HG02970 (cell line): Measurements from ENCODE around the gene ATP23.

Experiments
- ATAC-seq: cut with Tn5 transposase; IDR thresholded peaks from one replicate; pipeline ENCODE4 v1.9.1; 2021; ENCODE audit warnings: mild to moderate bottlenecking, moderate library complexity, moderate number of reproducible peaks; ENCODE audit not compliant: unreplicated experiment, low FRiP score

Gene ATP23

GRCh38 chr12:57907281-57907680, 34.1 kb upstream of the ATP23 start:
- ATAC-seq = no peak

GRCh38 chr12:57908511-57908910, 32.9 kb upstream of the ATP23 start:
- ATAC-seq = no peak

GRCh38 chr12:57909056-57909455, 32.3 kb upstream of the ATP23 start:
- ATAC-seq = no peak

GRCh38 chr12:57909611-57910010, 31.8 kb upstream of the ATP23 start:
- no peak for ATAC-seq

- ATAC-seq = no peak
These were observed 23.2 kb upstream of the ATP23 start for GRCh38 chr12:57918147-57918546.

- ATAC-seq = no peak
These were observed 14.3 kb upstream of the ATP23 start for GRCh38 chr12:57927086-57927485.

GRCh38 chr12:57929092-57929830, 12.1 kb upstream of the ATP23 start:
- ATAC-seq = no peak

GRCh38 chr12:57934819-57935218, 6.5 kb upstream of the ATP23 start:
- ATAC-seq = no peak

- ATAC-seq = no peak
These were observed 6.0 kb upstream of the ATP23 start for GRCh38 chr12:57935331-57935730.

GRCh38 chr12:57935839-57936512, 5.4 kb upstream of the ATP23 start:
- ATAC-seq = peak; percentile 98

- ATAC-seq = no peak
These were observed 4.9 kb upstream of the ATP23 start for GRCh38 chr12:57936513-57936883.

- no peak for ATAC-seq
These were observed 2.1 kb upstream of the ATP23 start for GRCh38 chr12:57939291-57939690.

- no peak for ATAC-seq
These were observed 1.1 kb upstream of the ATP23 start for GRCh38 chr12:57940052-57940914.

GRCh38 chr12:57940915-57941164, 527 bp upstream of the ATP23 start:
- no peak for ATAC-seq

GRCh38 chr12:57943438-57944080, 2.2 kb downstream of the ATP23 start:
- no peak for ATAC-seq

GRCh38 chr12:57944313-57945023, 3.1 kb downstream of the ATP23 start:
- no peak for ATAC-seq

- no peak for ATAC-seq
These were observed 11.4 kb downstream of the ATP23 start for GRCh38 chr12:57952766-57953165.

- ATAC-seq = no peak
These were observed 13.4 kb downstream of the ATP23 start for GRCh38 chr12:57954768-57955167.

- no peak for ATAC-seq
These were observed 16.8 kb downstream of the ATP23 start for GRCh38 chr12:57958061-57958657.

- ATAC-seq = no peak
These were observed 23.1 kb downstream of the ATP23 start for GRCh38 chr12:57964421-57964820.
